ENCODE data around the gene MX1. TPM values are rescaled to one million over a fixed set of nuclear protein-coding genes. Genes with fewer than 3 reads are reported as not detected.

The MX1 gene
- total and polyA plus RNA-seq, 4 donors, result 16.9 to 58.1 (median 33.0) TPM

DNA sequence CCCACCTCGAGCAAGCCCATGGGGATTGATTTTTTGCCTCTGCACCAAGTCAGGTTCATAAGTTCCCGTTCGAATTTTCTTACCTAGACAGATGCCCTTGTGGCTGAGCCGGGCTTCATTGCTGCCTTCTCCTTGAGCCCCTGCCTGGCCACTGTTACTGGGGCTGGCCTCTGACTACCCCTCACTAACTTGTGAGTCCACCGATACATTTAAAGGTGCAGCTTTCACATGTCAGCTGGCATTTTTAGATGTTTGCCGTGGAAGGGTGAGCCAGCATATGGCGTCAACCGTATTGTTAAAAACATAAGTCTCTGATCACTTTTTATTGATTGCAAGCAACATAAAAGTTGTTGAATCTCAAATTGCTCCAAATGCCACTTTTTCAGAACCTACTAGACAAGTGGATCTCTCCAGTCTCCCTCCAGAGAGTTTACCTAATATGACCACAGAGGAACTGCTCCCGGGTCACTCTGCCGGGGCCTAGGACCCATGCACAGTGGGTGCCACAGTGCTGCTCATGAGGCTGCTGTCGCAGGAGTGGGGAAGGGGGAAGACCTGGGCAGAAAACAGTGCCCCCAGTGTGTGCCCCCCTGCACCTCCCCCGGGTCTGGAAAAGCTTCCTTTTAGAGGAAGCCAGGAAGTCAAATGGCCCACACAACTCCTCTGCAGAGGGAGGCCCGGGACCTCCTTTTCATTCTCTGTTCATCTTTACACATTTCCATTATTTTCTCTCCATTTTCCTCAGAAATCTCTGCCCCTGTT is 18.8 kb downstream of the MX1 start:
- Histone ChIP-seq H3K27ac (ENCODE audit: low read depth in 1 of 2, low read length in 2 of 2) (no peak overlapping the region), H3K27me3 (ENCODE audit: control insufficient read depth in 1 of 2, insufficient read depth in 2 of 2, low read length in 1 of 2) (no peaks in the 10 kb centered on the region), H3K4me3 (ENCODE audit: low read length in 2 of 2) (no peak overlapping the region), H3K9me3 (ENCODE audit: control insufficient read depth, low read length) (no peaks in the 10 kb centered on the region), H3K36me3 (ENCODE audit: control insufficient read depth in 1 of 2, insufficient read depth in 2 of 2, low read length in 1 of 2) (peaks cover 10 to 14% of the 10 kb centered on the region in 2 donors), H3K4me1 (ENCODE audit: control insufficient read depth in 1 of 2, insufficient read depth in 2 of 2, low read length in 2 of 2) (no peaks in the 10 kb centered on the region)
- intact Hi-C loops (cut with DNase I), result no loop called here
- 88 to 91% methylated on average over 13 of the region's 13 CpGs for whole genome bisulfite sequencing, 2 donors
- DNase-seq, result no peak
- ATAC-seq (ENCODE audit: low FRiP score), result no peak

DNA sequence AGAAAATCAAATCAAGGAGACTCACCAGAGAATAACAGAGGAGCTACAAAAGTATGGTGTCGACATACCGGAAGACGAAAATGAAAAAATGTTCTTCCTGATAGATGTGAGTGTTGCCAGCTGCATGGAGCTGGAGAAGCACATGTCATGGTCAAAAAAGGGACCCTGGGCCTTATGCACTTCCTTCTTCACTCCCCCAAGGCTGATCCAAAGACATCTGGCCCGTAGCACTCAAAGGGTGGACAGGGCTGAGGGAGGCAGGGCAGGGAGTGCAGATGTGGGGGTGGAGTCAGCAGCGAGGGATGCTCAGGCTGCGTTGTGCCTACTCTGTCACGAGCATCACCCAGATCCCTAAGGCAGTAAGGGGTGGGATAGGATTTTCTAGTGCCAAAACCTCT is 19.4 kb downstream of the MX1 start:
- H3K27ac ChIP-seq (ENCODE audit: low read depth in 1 of 2, low read length in 2 of 2), result no peak overlapping the region
- intact Hi-C loops (cut with DNase I), result no loop called here
- H3K9me3 ChIP-seq (ENCODE audit: control insufficient read depth, low read length), result no peaks in the 10 kb centered on the region
- H3K36me3 ChIP-seq (ENCODE audit: control insufficient read depth in 1 of 2, insufficient read depth in 2 of 2, low read length in 1 of 2), result peaks cover 10 to 15% of the 10 kb centered on the region in 2 donors
- no peaks in the 10 kb centered on the region for H3K27me3 ChIP-seq (ENCODE audit: control insufficient read depth in 1 of 2, insufficient read depth in 2 of 2, low read length in 1 of 2)
- DNase-seq, result no peak
- WGBS, 2 donors, result 83 to 88% methylated on average over 7 of the region's 7 CpGs
- no peak for ATAC-seq (ENCODE audit: low FRiP score)
- H3K4me1 ChIP-seq (ENCODE audit: control insufficient read depth in 1 of 2, insufficient read depth in 2 of 2, low read length in 2 of 2), result no peaks in the 10 kb centered on the region
- no peak overlapping the region for H3K4me3 ChIP-seq (ENCODE audit: low read length in 2 of 2)

DNA sequence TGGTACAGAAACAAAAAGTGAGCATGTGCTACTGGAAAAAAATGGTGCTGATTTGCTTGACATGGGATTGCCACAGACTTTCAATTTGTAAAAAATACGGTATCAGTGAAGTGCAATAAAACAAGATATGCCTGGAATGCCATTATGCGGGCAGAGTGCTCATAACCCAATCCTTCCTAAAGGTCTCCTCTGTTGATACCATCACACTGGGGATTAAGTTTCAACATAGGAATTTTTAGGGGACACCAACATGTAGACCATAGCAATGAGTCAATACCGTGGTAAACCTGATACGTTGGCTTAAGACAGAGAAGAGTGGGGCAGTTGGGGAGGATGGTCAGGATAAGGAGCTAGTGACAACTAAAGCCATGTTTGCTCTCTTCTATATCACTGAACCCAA is 20.5 kb downstream of the MX1 start:
- ATAC-seq (ENCODE audit: low FRiP score) (no peak), DNase-seq (no peak)
- intact Hi-C loops (cut with DNase I), result no loop called here
- no peak overlapping the region for H3K27ac ChIP-seq (ENCODE audit: low read depth in 1 of 2, low read length in 2 of 2)
- H3K9me3 ChIP-seq (ENCODE audit: control insufficient read depth, low read length), result no peaks in the 10 kb centered on the region
- H3K4me3 ChIP-seq (ENCODE audit: low read length in 2 of 2), result no peak overlapping the region
- no peaks in the 10 kb centered on the region for H3K4me1 ChIP-seq (ENCODE audit: control insufficient read depth in 1 of 2, insufficient read depth in 2 of 2, low read length in 2 of 2)
- WGBS, 2 donors, result 72 to 91% methylated on average over 4 of the region's 4 CpGs
- H3K27me3 ChIP-seq (ENCODE audit: control insufficient read depth in 1 of 2, insufficient read depth in 2 of 2, low read length in 1 of 2), result no peaks in the 10 kb centered on the region
- peaks cover 7 to 15% of the 10 kb centered on the region in 2 donors for H3K36me3 ChIP-seq (ENCODE audit: control insufficient read depth in 1 of 2, insufficient read depth in 2 of 2, low read length in 1 of 2)

DNA sequence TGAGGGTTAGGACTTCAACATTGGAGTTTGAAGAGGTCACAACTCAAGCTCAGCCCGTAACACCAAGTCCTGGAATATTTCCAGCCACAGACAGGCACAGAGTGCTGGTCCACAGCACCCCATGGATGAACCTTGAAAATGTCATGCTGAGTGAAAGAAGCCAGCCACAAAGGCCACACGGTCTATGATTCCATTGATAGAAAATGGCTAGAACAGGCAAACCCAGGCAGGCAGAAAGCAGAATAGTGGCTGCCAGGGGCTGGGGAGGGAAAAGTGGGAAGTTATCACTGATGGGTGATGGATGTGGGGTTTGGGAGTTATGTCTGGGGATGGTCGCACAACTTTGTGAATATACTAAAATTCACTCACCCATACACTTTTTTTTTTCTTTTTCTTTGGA is 21.3 kb downstream of the MX1 start:
- no peak overlapping the region for H3K4me3 ChIP-seq (ENCODE audit: low read length in 2 of 2)
- peaks cover 6 to 15% of the 10 kb centered on the region in 2 donors for H3K36me3 ChIP-seq (ENCODE audit: control insufficient read depth in 1 of 2, insufficient read depth in 2 of 2, low read length in 1 of 2)
- H3K27ac ChIP-seq (ENCODE audit: low read depth in 1 of 2, low read length in 2 of 2), result no peak overlapping the region
- H3K9me3 ChIP-seq (ENCODE audit: control insufficient read depth, low read length), result no peaks in the 10 kb centered on the region
- 91 to 93% methylated on average over 3 of the region's 3 CpGs for WGBS, 2 donors
- H3K4me1 ChIP-seq (ENCODE audit: control insufficient read depth in 1 of 2, insufficient read depth in 2 of 2, low read length in 2 of 2), result no peaks in the 10 kb centered on the region
- intact Hi-C loops (cut with DNase I), result no loop called here
- DNase-seq, result no peak
- no peak for ATAC-seq (ENCODE audit: low FRiP score)
- no peaks in the 10 kb centered on the region for H3K27me3 ChIP-seq (ENCODE audit: control insufficient read depth in 1 of 2, insufficient read depth in 2 of 2, low read length in 1 of 2)

DNA sequence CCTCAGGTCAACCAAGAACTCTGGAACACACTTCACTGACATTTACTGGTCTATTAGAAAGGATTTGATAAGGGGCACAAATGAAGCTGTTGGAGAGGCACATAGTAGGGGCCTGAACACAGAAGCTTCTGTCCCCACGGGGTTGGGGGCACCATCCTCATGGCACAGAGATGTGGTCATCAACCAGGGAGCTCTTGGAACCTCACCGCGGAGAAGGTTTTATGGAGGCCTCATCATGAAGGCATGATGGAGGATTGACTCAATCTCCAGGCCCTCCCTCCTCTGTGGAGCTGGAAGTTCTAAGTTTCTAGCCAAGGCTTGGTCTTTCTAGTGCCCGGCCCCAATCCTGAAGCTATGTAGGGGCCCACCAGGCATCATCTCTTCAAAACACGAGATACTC is 23.6 kb downstream of the MX1 start:
- no peak overlapping the region for H3K4me3 ChIP-seq (ENCODE audit: low read length in 2 of 2)
- WGBS, 2 donors, result 74 to 81% methylated on average over 5 of the region's 5 CpGs
- H3K36me3 ChIP-seq (ENCODE audit: control insufficient read depth in 1 of 2, insufficient read depth in 2 of 2, low read length in 1 of 2), result peaks cover 6 to 15% of the 10 kb centered on the region in 2 donors
- ATAC-seq (ENCODE audit: low FRiP score), result no peak
- DNase-seq, result no peak
- no peaks in the 10 kb centered on the region for H3K9me3 ChIP-seq (ENCODE audit: control insufficient read depth, low read length)
- intact Hi-C loops (cut with DNase I), result no loop called here
- H3K4me1 ChIP-seq (ENCODE audit: control insufficient read depth in 1 of 2, insufficient read depth in 2 of 2, low read length in 2 of 2), result no peaks in the 10 kb centered on the region
- H3K27me3 ChIP-seq (ENCODE audit: control insufficient read depth in 1 of 2, insufficient read depth in 2 of 2, low read length in 1 of 2), result no peaks in the 10 kb centered on the region
- H3K27ac ChIP-seq (ENCODE audit: low read depth in 1 of 2, low read length in 2 of 2), result no peak overlapping the region

DNA sequence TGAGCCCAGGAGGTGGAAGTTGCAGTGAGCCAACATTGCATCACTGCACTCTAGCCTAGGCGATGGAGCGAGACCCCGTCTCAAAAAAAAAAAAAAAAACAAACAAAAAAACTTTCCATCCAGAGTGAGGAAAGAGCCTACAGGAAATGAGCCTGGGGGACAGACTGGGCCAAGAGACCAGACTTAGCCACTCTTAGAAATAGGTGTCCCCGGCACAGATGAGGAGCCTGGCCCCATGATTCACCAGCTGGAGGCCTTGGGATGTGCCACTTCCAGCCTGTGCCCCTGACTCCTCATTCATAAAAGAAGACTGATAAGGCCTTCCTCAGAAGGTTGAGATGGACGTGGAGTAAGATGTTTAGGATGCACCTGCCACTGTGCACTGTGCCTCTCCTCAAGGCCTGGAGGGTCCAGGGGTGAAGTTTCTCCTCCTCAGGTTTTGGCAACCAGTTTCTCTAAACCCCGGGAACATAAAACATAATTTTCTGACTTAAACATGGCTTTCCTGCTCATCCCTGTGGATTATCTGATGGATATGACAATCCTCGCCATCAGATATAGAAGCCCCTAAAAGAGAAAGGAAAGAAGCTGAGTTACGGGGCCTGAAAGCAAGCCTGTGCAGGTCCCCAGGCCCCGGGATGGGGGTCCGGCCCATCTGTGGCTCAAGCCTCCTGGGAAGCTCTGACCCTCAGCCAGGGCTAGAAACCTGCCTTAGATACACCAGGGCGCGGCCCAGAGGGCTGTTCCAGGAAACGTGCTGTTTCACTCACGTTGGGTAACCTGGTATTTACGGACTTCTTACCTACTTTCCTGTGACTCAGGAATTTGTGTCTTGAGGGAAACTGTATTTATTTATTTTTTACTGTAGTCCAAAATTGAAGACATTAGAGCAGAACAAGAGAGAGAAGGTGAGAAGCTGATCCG is 26.0 kb downstream of the MX1 start:
- Histone ChIP-seq H3K27ac (ENCODE audit: low read depth in 1 of 2, low read length in 2 of 2) (no peak overlapping the region), H3K36me3 (ENCODE audit: control insufficient read depth in 1 of 2, insufficient read depth in 2 of 2, low read length in 1 of 2) (peaks cover 3 to 10% of the 10 kb centered on the region in 2 donors), H3K4me3 (ENCODE audit: low read length in 2 of 2) (no peak overlapping the region), H3K27me3 (ENCODE audit: control insufficient read depth in 1 of 2, insufficient read depth in 2 of 2, low read length in 1 of 2) (no peaks in the 10 kb centered on the region), H3K4me1 (ENCODE audit: control insufficient read depth in 1 of 2, insufficient read depth in 2 of 2, low read length in 2 of 2) (no peaks in the 10 kb centered on the region), H3K9me3 (ENCODE audit: control insufficient read depth, low read length) (no peaks in the 10 kb centered on the region)
- no peak for DNase-seq
- WGBS, 2 donors, result 84 to 88% methylated on average over 16 of the region's 16 CpGs
- intact Hi-C loops (cut with DNase I), result no loop called here
- ATAC-seq (ENCODE audit: low FRiP score), result no peak

DNA sequence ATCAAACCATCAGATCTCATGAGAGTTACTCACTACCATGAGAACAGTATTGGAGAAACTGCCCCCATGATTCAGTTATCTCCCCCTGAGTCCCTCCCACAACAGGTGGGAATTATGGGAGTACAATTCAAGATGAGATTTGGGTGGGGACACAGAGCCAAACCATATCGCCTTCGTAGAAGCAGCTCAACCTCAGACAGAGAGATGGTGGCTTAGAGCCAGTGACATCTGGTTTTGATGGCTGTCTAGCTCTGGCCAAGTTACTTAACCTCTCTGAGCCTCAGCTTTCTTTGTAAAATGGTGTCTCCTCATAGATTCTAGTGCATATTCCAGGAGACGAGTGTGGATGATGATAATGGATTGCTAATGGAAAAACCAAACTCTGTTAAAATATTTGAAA is 27.2 kb downstream of the MX1 start:
- no peak for DNase-seq
- no peaks in the 10 kb centered on the region for H3K4me1 ChIP-seq (ENCODE audit: control insufficient read depth in 1 of 2, insufficient read depth in 2 of 2, low read length in 2 of 2)
- H3K27ac ChIP-seq (ENCODE audit: low read depth in 1 of 2, low read length in 2 of 2), result no peak overlapping the region
- 83 to 88% methylated on average over 3 of the region's 3 CpGs for WGBS, 2 donors
- no peak for ATAC-seq (ENCODE audit: low FRiP score)
- no peaks in the 10 kb centered on the region for H3K9me3 ChIP-seq (ENCODE audit: control insufficient read depth, low read length)
- H3K27me3 ChIP-seq (ENCODE audit: control insufficient read depth in 1 of 2, insufficient read depth in 2 of 2, low read length in 1 of 2), result no peaks in the 10 kb centered on the region
- H3K4me3 ChIP-seq (ENCODE audit: low read length in 2 of 2), result no peak overlapping the region
- intact Hi-C loops (cut with DNase I), result no loop called here
- peaks cover 3 to 5% of the 10 kb centered on the region in 2 donors for H3K36me3 ChIP-seq (ENCODE audit: control insufficient read depth in 1 of 2, insufficient read depth in 2 of 2, low read length in 1 of 2)

DNA sequence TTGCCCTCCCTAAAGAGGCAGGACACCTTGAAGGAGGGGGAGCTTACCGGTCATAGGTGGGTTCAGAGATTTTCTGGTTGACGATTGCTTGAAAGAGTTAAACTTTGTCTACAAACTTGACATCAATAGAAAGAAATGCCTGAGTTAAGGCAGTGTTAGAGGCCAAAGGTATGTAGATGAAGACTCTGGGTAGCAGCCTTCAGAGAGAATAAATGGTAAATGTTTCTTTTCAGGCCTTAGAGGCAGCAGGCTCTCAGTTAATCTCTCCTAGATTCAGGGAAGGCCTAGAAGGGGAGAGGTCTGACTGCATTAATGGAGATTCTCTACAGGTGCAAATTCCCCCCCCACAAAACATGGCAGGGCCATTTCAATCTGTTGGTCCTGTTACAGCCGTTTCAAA is 27.7 kb downstream of the MX1 start:
- Histone ChIP-seq H3K4me1 (ENCODE audit: control insufficient read depth in 1 of 2, insufficient read depth in 2 of 2, low read length in 2 of 2) (no peaks in the 10 kb centered on the region), H3K9me3 (ENCODE audit: control insufficient read depth, low read length) (no peaks in the 10 kb centered on the region), H3K27ac (ENCODE audit: low read depth in 1 of 2, low read length in 2 of 2) (no peak overlapping the region), H3K4me3 (ENCODE audit: low read length in 2 of 2) (no peak overlapping the region), H3K27me3 (ENCODE audit: control insufficient read depth in 1 of 2, insufficient read depth in 2 of 2, low read length in 1 of 2) (no peaks in the 10 kb centered on the region), H3K36me3 (ENCODE audit: control insufficient read depth in 1 of 2, insufficient read depth in 2 of 2, low read length in 1 of 2) (peaks cover 3 to 5% of the 10 kb centered on the region in 2 donors)
- intact Hi-C loops (cut with DNase I), result no loop called here
- no peak for ATAC-seq (ENCODE audit: low FRiP score)
- DNase-seq, result no peak
- 56 to 57% methylated on average over 3 of the region's 3 CpGs for WGBS, 2 donors

Measured in aorta (tissue), 5 donors.